Endodermal cell (in vitro differentiated cells): Measurements from ENCODE around the gene MRPL11. TPM values are rescaled to one million over a fixed set of nuclear protein-coding genes. Genes with fewer than 3 reads are reported as not detected.

Experiments
- DNase-seq: peaks from one replicate; pipeline ENCODE4 v3.0.0-alpha.2; 2017
- H3K27ac ChIP-seq: 2 replicates; pipeline ENCODE4 v1.5.1; 2013; ENCODE audit warnings: mild to moderate bottlenecking, low read depth, low read length, moderate library complexity
- H3K27me3 ChIP-seq: 2 replicates; pipeline ENCODE4 v1.6.1; 2013; ENCODE audit warnings: mild to moderate bottlenecking, low read length, moderate library complexity; ENCODE audit not compliant: insufficient read depth, control insufficient read depth, poor library complexity, severe bottlenecking
- H3K36me3 ChIP-seq: 2 replicates; pipeline ENCODE4 v1.7.0; 2013; ENCODE audit warnings: mild to moderate bottlenecking, low read length, moderate library complexity; ENCODE audit not compliant: control insufficient read depth, insufficient read depth
- H3K4me1 ChIP-seq: one replicate; pipeline ENCODE4 v1.7.0; 2013; ENCODE audit warnings: low read length; ENCODE audit not compliant: control insufficient read depth, insufficient read depth
- H3K4me3 ChIP-seq: 2 replicates; pipeline ENCODE4 v1.5.1; 2013; ENCODE audit warnings: mild to moderate bottlenecking, low read length, moderate library complexity
- H3K9ac ChIP-seq: 2 replicates; pipeline ENCODE4 v1.6.1; 2013; ENCODE audit warnings: mild to moderate bottlenecking, low read length, moderate library complexity; ENCODE audit not compliant: poor library complexity, severe bottlenecking; ENCODE audit errors: extremely low read depth
- H3K9me3 ChIP-seq: 2 replicates; pipeline ENCODE4 v1.6.1; 2013; ENCODE audit warnings: mild to moderate bottlenecking, low read length, moderate library complexity; ENCODE audit not compliant: control insufficient read depth
- H3K27ac Mint-ChIP-seq: 2 replicates; pipeline ENCODE4 v1.8.0; 2020; ENCODE audit warnings: mixed read lengths
- H3K27me3 Mint-ChIP-seq: 2 replicates; pipeline ENCODE4 v1.8.0; 2021; ENCODE audit warnings: mild to moderate bottlenecking, mixed read lengths; ENCODE audit not compliant: insufficient read depth
- H3K36me3 Mint-ChIP-seq: 2 replicates; pipeline ENCODE4 v1.8.0; 2020; ENCODE audit warnings: low read depth, mixed read lengths
- H3K4me1 Mint-ChIP-seq: 2 replicates; pipeline ENCODE4 v1.8.0; 2020; ENCODE audit warnings: mixed read lengths
- H3K4me3 Mint-ChIP-seq: 2 replicates; pipeline ENCODE4 v1.8.0; 2020; ENCODE audit warnings: mild to moderate bottlenecking, moderate library complexity, mixed read lengths
- H3K9me3 Mint-ChIP-seq: 2 replicates; pipeline ENCODE4 v1.8.0; 2020; ENCODE audit warnings: mild to moderate bottlenecking, mixed read lengths
- whole genome bisulfite sequencing, 2 experiments: methylation state at CpG; one replicate each; pipeline versions ENCODE4 v1.1.5 to v1.1.7; 2013; ENCODE audit warnings: missing lambda C conversion rate in 2 of 2, mixed read lengths in 1 of 2; ENCODE audit not compliant: insufficient coverage in 1 of 2, insufficient read length in 1 of 2; 5-methylcytosine and 5-hydroxymethylcytosine counted together
- total RNA-seq, 2 donors: library from RNA; stranded (reverse); fragmentation: NEBNext Ultra II Directional in 1 of 2; extraction: Animal tissue kit (Norgen Biotek cat#: 25700) in 1 of 2; gene quantifications; 2 replicates in 1 of 2; 3 replicates in 1 of 2; pipeline ENCODE4 v1.2.1, GENCODE V29; 2021
- TF ChIP-seq, protein P1 (sequence below): fragments of 200-600 bp; sonication (generic); conservative IDR thresholded peaks from 2 replicates; pipeline ENCODE4 v1.5.0; 2021; ENCODE audit warnings: antibody characterized with exemption, mild to moderate bottlenecking

Gene MRPL11
- total RNA-seq, 2 donors from 2014 or later: 84.5 to 111 TPM

DNA sequence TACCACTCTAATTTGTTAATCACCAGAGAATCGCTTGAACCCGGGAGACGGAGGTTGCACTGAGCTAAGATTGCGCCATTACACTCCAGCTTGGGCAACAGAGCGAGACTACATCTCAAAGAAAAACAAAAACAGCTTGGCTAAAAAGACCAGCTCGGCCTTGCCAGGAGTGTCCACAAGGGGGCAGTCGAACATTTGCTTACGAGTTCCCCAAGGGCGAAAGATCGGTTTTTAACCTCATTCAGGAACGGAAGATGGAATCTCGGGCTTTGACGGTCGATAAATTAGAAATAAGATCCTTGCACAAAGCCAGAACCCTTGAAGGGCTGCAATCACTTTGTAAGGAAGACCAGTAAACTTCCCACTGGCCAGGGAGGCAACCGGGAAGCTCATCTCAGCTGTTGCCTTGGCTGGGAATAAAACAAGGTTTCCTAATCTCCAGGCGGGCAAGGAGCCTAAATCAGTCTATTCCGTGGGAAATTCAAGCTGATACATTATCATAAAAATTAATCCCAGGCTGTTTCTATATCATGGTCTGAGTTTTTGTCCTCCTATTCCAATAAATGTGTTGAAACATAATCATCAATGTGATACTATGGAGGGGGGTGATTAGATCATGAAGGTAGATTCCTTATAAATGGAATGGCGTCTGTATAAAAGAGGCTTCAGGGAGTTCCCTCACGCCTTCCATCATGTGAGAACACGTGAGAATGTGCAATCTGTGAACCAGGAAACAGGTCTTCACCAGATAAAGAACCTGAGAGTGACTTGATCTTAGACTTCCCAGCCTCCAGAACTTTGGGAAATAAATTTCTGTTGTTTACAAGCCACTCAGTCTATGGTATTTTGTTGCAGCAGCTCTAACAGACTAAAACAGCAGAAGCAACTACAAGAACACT is 52.2 kb downstream of the MRPL11 start:
- no peak overlapping the region for H3K9ac ChIP-seq
- peak; percentile 96 for DNase-seq
- Mint-ChIP-seq H3K9me3 (no peaks in the 10 kb centered on the region), H3K36me3 (no peaks in the 10 kb centered on the region), H3K27ac (no peak overlapping the region), H3K27me3 (peaks cover 14% of the 10 kb centered on the region), H3K4me1 (peaks cover 2% of the 10 kb centered on the region), H3K4me3 (peak overlapping the region; percentile 38)
- H3K36me3 ChIP-seq: no peaks in the 10 kb centered on the region
- H3K4me1 ChIP-seq: no peaks in the 10 kb centered on the region
- peak overlapping the region; percentile 13 for H3K4me3 ChIP-seq
- H3K9me3 ChIP-seq: no peaks in the 10 kb centered on the region
- H3K27me3 ChIP-seq: peaks cover 8% of the 10 kb centered on the region
- TF ChIP-seq, protein P1, sequence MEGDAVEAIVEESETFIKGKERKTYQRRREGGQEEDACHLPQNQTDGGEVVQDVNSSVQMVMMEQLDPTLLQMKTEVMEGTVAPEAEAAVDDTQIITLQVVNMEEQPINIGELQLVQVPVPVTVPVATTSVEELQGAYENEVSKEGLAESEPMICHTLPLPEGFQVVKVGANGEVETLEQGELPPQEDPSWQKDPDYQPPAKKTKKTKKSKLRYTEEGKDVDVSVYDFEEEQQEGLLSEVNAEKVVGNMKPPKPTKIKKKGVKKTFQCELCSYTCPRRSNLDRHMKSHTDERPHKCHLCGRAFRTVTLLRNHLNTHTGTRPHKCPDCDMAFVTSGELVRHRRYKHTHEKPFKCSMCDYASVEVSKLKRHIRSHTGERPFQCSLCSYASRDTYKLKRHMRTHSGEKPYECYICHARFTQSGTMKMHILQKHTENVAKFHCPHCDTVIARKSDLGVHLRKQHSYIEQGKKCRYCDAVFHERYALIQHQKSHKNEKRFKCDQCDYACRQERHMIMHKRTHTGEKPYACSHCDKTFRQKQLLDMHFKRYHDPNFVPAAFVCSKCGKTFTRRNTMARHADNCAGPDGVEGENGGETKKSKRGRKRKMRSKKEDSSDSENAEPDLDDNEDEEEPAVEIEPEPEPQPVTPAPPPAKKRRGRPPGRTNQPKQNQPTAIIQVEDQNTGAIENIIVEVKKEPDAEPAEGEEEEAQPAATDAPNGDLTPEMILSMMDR: peak; percentile 98
- 21 to 25% methylated on average over 18 to 20 of the region's 20 CpGs for WGBS, 2 experiments
- H3K27ac ChIP-seq: no peak overlapping the region

Other genes with a start within 250 kb of the MRPL11 start
- 10 to 100 TPM; 52.0 to 69.2 TPM for gene KLC2, start 181.1 kb downstream of the MRPL11 start, total RNA-seq
- 100 to 1,000 TPM; 122 to 126 TPM for gene RAB1B, start 170.2 kb downstream of the MRPL11 start, total RNA-seq
- 1 to 10 TPM; 3.5 to 3.8 TPM for gene CNIH2, start 160.7 kb downstream of the MRPL11 start, total RNA-seq
- 10 to 100 TPM; 70.6 to 80.1 TPM for gene YIF1A, start 149.7 kb downstream of the MRPL11 start, total RNA-seq
- under 1 TPM in 1 of 2 donors, not detected in 1; 0.20 TPM for gene TMEM151A, start 147.0 kb downstream of the MRPL11 start, total RNA-seq
- gene CD248, start 121.8 kb downstream of the MRPL11 start, total RNA-seq: under 1 TPM; 0.33 to 0.40 TPM
- gene RIN1, start 102.4 kb downstream of the MRPL11 start, total RNA-seq: 1 to 10 TPM; 2.2 to 2.6 TPM
- 10 to 100 TPM; 38.7 to 40.3 TPM for gene BRMS1, start 93.7 kb downstream of the MRPL11 start, total RNA-seq
- 10 to 100 TPM; 29.4 to 45.7 TPM for gene B4GAT1, start 91.2 kb downstream of the MRPL11 start, total RNA-seq
- 10 to 100 TPM; 30.8 to 32.4 TPM for gene SLC29A2, start 67.1 kb downstream of the MRPL11 start, total RNA-seq
- gene NPAS4, start 17.8 kb downstream of the MRPL11 start, total RNA-seq: not detected
- gene PELI3, start 28.1 kb upstream of the MRPL11 start, total RNA-seq: 10 to 100 TPM in 1 of 2 donors, 1 to 10 TPM in 1; 9.0 to 12.4 TPM
- 10 to 100 TPM; 84.8 to 86.3 TPM for gene DPP3, start 41.6 kb upstream of the MRPL11 start, total RNA-seq
- 10 to 100 TPM; 52.4 to 67.3 TPM for gene BBS1, start 71.8 kb upstream of the MRPL11 start, total RNA-seq
- 10 to 100 TPM; 10.6 to 11.7 TPM for gene ZDHHC24, start 107.2 kb upstream of the MRPL11 start, total RNA-seq
- 1 to 10 TPM; 1.7 to 5.3 TPM for gene ACTN3, start 108.1 kb upstream of the MRPL11 start, total RNA-seq
- 10 to 100 TPM in 1 of 2 donors, 1 to 10 TPM in 1; 5.0 to 18.6 TPM for gene CTSF, start 129.8 kb upstream of the MRPL11 start, total RNA-seq
- gene CCDC87, start 154.2 kb upstream of the MRPL11 start, total RNA-seq: 1 to 10 TPM in 1 of 2 donors, under 1 TPM in 1; 0.84 to 1.5 TPM
- 10 to 100 TPM; 62.9 to 64.7 TPM for gene CCS, start 154.3 kb upstream of the MRPL11 start, total RNA-seq
- gene RBM14, start 177.8 kb upstream of the MRPL11 start, total RNA-seq: 100 to 1,000 TPM in 1 of 2 donors, 10 to 100 TPM in 1; 90.0 to 110 TPM
- 100 to 1,000 TPM; 151 to 191 TPM for gene RBM4, start 199.9 kb upstream of the MRPL11 start, total RNA-seq
- 10 to 100 TPM; 23.3 to 28.5 TPM for gene RBM4B, start 239.0 kb upstream of the MRPL11 start, total RNA-seq